Common myeloid progenitor, CD34-positive (primary cell): ENCODE measurements around the gene OR13C8.

Source experiments
- CTCF ChIA-PET: fragments of 350-600 bp; sonication (Branson Sonifier 250); formaldehyde crosslinking; loops from one replicate; lab custom pipeline; 2021; ENCODE audit warnings: antibody characterized with exemption; lab: Charles Lee
- POLR2A ChIA-PET: fragments of 350-600 bp; sonication (Branson Sonifier 250); formaldehyde crosslinking; loops from one replicate; lab custom pipeline; 2021; ENCODE audit warnings: antibody characterized with exemption; lab: Charles Lee
- DNase-seq, 3 donors: peaks; one replicate each; pipeline versions ENCODE4 v3.0.0 to v3.0.0-alpha.2; 2013
- H3K27ac ChIP-seq, 2 experiments: 1 replicate in 1 of 2; 2 replicates in 1 of 2; pipeline ENCODE4 v1.7.0; 2013; ENCODE audit warnings: inconsistent platforms in 2 of 2, low read length in 2 of 2, mild to moderate bottlenecking in 2 of 2, low read depth in 1 of 2, moderate library complexity in 1 of 2; ENCODE audit not compliant: severe bottlenecking in 2 of 2, insufficient read depth in 1 of 2, poor library complexity in 1 of 2
- H3K27me3 ChIP-seq, 5 experiments: replicated peaks in 2 of 5; 1 replicate in 3 of 5; 2 replicates in 2 of 5; pipeline versions ENCODE4 v1.6.1 to v1.7.0; 2013; ENCODE audit warnings: low read length in 4 of 5, mild to moderate bottlenecking in 2 of 5, moderate library complexity in 2 of 5, inconsistent platforms in 1 of 5; ENCODE audit not compliant: insufficient read depth in 5 of 5, control insufficient read depth in 4 of 5
- H3K36me3 ChIP-seq, 4 experiments: 1 replicate in 2 of 4; 2 replicates in 2 of 4; pipeline versions ENCODE4 v1.6.1 to v1.7.0; 2013; ENCODE audit warnings: low read length in 3 of 4, control low read depth in 1 of 4, mild to moderate bottlenecking in 1 of 4; ENCODE audit not compliant: control insufficient read depth in 4 of 4, insufficient read depth in 4 of 4
- H3K4me1 ChIP-seq, 4 experiments: 1 replicate in 3 of 4; 2 replicates in 1 of 4; pipeline versions ENCODE4 v1.6.1 to v1.7.1; 2013; ENCODE audit warnings: low read length in 3 of 4, mild to moderate bottlenecking in 3 of 4, control low read depth in 1 of 4, inconsistent platforms in 1 of 4, moderate library complexity in 1 of 4; ENCODE audit not compliant: control insufficient read depth in 4 of 4, insufficient read depth in 4 of 4; ENCODE audit errors: control extremely low read depth in 1 of 4
- H3K4me3 ChIP-seq, 7 experiments: 1 replicate in 4 of 7; 2 replicates in 3 of 7; pipeline versions ENCODE4 v1.5.1 to v1.7.0; 2013; ENCODE audit warnings: mild to moderate bottlenecking in 7 of 7, low read length in 6 of 7, moderate library complexity in 6 of 7, inconsistent platforms in 2 of 7, low read depth in 2 of 7, control low read depth in 1 of 7; ENCODE audit not compliant: insufficient read depth in 4 of 7, control insufficient read depth in 1 of 7; ENCODE audit errors: extremely low read depth in 1 of 7
- H3K9me3 ChIP-seq, 5 experiments: 1 replicate in 4 of 5; 2 replicates in 1 of 5; pipeline versions ENCODE4 v1.6.1 to v1.7.1; 2013; ENCODE audit warnings: low read length in 4 of 5, mild to moderate bottlenecking in 2 of 5, inconsistent platforms in 1 of 5, low read depth in 1 of 5, moderate library complexity in 1 of 5; ENCODE audit not compliant: control insufficient read depth in 4 of 5, insufficient read depth in 2 of 5; ENCODE audit errors: control extremely low read depth in 1 of 5
- WGBS: methylation state at CpG from one replicate; pipeline ENCODE4 v1.1.5; 2013; ENCODE audit not compliant: insufficient coverage; 5-methylcytosine and 5-hydroxymethylcytosine counted together

OR13C8 gene

GRCh38 chr9:104608336-104608735, 39.4 kb downstream of the OR13C8 start:
- Histone ChIP-seq H3K4me3 (no peak overlapping the region), H3K36me3 (no peaks in the 10 kb centered on the region), H3K27ac (no peak overlapping the region), H3K4me1 (no peaks in the 10 kb centered on the region), H3K9me3 (no peaks in the 10 kb centered on the region), H3K27me3 (no peaks in the 10 kb centered on the region)
- WGBS: 67% methylated on average over 1 of the region's 1 CpG
- DNase-seq: peak; percentile 2 to 13 (median 10)
- POLR2A ChIA-PET: no interaction called here
- CTCF ChIA-PET: no interaction called here

GRCh38 chr9:104611213-104611612, 42.2 kb downstream of the OR13C8 start:
- Histone ChIP-seq H3K36me3 (no peaks in the 10 kb centered on the region), H3K4me1 (no peaks in the 10 kb centered on the region), H3K4me3 (no peak overlapping the region), H3K27ac (no peak overlapping the region), H3K27me3 (no peaks in the 10 kb centered on the region), H3K9me3 (no peaks in the 10 kb centered on the region)
- POLR2A ChIA-PET: no interaction called here
- DNase-seq: no peak
- WGBS: no CpG with 5 or more reads among the region's 2 CpGs
- CTCF ChIA-PET: no interaction called here

DNA sequence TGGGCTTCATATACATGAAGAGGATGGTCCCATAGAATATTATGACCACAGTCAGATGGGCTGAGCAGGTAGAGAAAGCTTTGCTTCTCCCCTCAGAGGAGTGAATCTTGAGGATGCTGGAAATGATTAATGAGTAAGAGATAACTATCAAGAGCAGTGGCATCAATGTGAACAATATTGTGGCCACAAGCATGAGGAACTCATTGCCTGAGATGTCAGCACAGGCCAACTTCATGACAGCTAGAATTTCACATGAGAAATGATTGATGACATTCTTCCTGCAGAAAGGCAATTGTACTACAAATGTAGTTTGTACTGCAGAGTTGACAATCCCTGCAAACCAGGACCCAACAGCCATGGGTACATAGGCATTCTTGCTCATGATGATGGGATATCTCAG, 48.5 kb downstream of the OR13C8 start:
- no peaks in the 10 kb centered on the region for H3K27me3 ChIP-seq
- DNase-seq: no peak
- H3K9me3 ChIP-seq: no peaks in the 10 kb centered on the region
- ChIA-PET CTCF (no interaction called here), POLR2A (no interaction called here)
- no peak overlapping the region for H3K27ac ChIP-seq
- H3K4me1 ChIP-seq: no peaks in the 10 kb centered on the region
- H3K36me3 ChIP-seq: no peaks in the 10 kb centered on the region
- H3K4me3 ChIP-seq: no peak overlapping the region

GRCh38 chr9:104618104-104618503, 49.1 kb downstream of the OR13C8 start, which contains the start of gene OR13C9:
Gene OR13C9, minus strand, starts transcription at chr9:104618204. Its CDS starts 0 bp downstream, at chr9:104618204.
- Histone ChIP-seq H3K4me3 (no peak within 1 kb of the TSS), H3K4me1 (no peaks in the 10 kb centered on the region), H3K36me3 (no peaks in the 10 kb centered on the region), H3K27me3 (no peaks in the 10 kb centered on the region), H3K9me3 (no peaks in the 10 kb centered on the region), H3K27ac (no peak within 1 kb of the TSS)
- ChIA-PET CTCF (no interaction called here), POLR2A (no interaction called here)
- no peak for DNase-seq
- no CpG with 5 or more reads among the region's 2 CpGs for WGBS
